ENCODE measurements around the gene ZBTB18.

DNA sequence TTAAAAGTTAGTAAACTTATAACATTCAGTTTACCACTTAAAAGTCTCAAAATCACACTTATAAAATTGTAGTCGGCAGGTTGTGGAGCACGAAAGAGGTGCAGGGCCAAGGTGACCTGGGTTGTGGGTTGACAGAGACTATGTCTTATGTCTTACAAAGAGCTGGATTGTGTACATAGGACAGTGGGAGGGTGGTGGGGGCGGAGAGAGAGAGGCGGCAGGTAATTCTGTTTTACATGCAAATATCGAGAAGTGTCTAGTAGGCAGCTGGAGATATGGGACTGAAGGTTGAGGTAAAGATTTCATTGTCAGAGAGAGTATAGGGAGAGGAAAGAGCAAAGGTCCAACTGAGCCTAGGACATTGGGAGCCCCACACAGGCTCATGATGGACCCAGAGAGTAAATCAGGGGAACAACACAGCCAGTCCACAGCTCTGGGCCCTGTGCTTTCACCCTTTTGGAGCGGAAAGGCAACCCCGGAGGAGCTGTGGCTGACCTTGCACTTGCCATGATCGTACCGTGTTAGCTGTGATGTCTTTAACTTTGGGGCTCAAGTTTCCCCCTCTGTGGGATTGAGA lies 28.1 kb upstream of the ZBTB18 start:
- TF ChIP-seq ISL1 (CRISPR knock-in tag; IDR thresholded peaks at IDR 0.05): no peak
- no peak for TF ChIP-seq ZFP30 (CRISPR knock-in tag; IDR thresholded peaks at IDR 0.05)

Data from SK-N-SH treated with all-trans-retinoic acid at 6 μM for 48 hours (cell line).